Activated CD4-positive, alpha-beta memory T cell treated with anti-CD3 and anti-CD28 coated beads, Interleukin-2, amount 10 ng/mL, durations not matched to agents 7 days and 5 days (primary cell): ENCODE measurements around the gene CDH20. TPM values are rescaled to one million over a fixed set of nuclear protein-coding genes. Genes with fewer than 3 reads are reported as not detected.

Source experiments
- CTCF ChIA-PET: fragments of 350-600 bp; sonication (Branson Sonifier 250); formaldehyde crosslinking; loops from one replicate; lab custom pipeline; 2021; ENCODE audit warnings: antibody characterized with exemption, inconsistent platforms; lab: Charles Lee
- POLR2A ChIA-PET: fragments of 350-600 bp; sonication (Branson Sonifier 250); formaldehyde crosslinking; loops from one replicate; lab custom pipeline; 2021; ENCODE audit warnings: antibody characterized with exemption; lab: Charles Lee
- DNase-seq: peaks from one replicate; pipeline ENCODE4 v3.0.0-alpha.2; 2020
- H3K27ac Mint-ChIP-seq: one replicate; pipeline ENCODE4 v1.8.0; 2021; ENCODE audit warnings: mild to moderate bottlenecking, mixed read lengths
- H3K27me3 Mint-ChIP-seq: one replicate; pipeline ENCODE4 v1.8.0; 2021; ENCODE audit warnings: mixed read lengths
- H3K36me3 Mint-ChIP-seq: one replicate; pipeline ENCODE4 v1.8.0; 2021; ENCODE audit warnings: low read depth, mixed read lengths
- H3K4me1 Mint-ChIP-seq: one replicate; pipeline ENCODE4 v1.8.0; 2021; ENCODE audit warnings: mixed read lengths
- H3K4me3 Mint-ChIP-seq: one replicate; pipeline ENCODE4 v1.8.0; 2021; ENCODE audit warnings: mild to moderate bottlenecking, mixed read lengths
- H3K9me3 Mint-ChIP-seq: one replicate; pipeline ENCODE4 v1.8.0; 2021; ENCODE audit warnings: mixed read lengths
- total RNA-seq, 2 experiments: library from RNA; stranded (reverse); gene quantifications; one replicate each; pipeline ENCODE4 v1.2.3, GENCODE V29; 2021

CDH20 gene
- total RNA-seq, result not detected

DNA sequence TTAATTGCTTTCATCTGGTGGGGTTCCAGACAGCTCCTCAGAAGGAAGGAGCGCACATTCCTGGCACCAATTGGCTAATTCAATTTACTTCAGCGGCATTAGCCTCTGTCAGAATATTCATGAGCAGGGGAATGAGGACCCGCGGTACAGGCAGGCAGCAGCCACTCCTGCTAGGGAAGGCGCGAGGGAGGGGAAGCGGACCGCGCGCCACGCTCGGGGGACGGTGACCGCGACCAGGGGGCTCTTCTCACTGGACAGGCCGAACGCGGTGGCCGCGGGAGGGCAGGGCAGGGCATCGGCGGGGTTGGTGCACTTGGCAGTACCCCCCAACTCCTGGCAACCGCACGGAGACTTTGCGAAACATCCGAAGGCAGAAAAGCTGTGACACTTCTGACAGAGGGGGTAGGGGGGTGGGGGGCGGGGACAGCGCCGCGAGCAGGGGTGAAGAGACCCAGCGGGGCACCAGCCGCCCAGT lies at the start of gene CDH20:
TSS of gene CDH20 (plus strand) at position 160 of the 475 bp plus-strand sequence.
- no peak within 1 kb of the TSS for H3K4me3 Mint-ChIP-seq
- ChIA-PET POLR2A (no interaction called here), CTCF (no interaction called here)
- peaks cover 22% of the 10 kb centered on the region for H3K27me3 Mint-ChIP-seq
- no peaks in the 10 kb centered on the region for H3K36me3 Mint-ChIP-seq
- H3K27ac Mint-ChIP-seq, result no peak within 1 kb of the TSS
- no peaks in the 10 kb centered on the region for H3K4me1 Mint-ChIP-seq
- H3K9me3 Mint-ChIP-seq, result no peaks in the 10 kb centered on the region
- DNase-seq, result no peak

DNA sequence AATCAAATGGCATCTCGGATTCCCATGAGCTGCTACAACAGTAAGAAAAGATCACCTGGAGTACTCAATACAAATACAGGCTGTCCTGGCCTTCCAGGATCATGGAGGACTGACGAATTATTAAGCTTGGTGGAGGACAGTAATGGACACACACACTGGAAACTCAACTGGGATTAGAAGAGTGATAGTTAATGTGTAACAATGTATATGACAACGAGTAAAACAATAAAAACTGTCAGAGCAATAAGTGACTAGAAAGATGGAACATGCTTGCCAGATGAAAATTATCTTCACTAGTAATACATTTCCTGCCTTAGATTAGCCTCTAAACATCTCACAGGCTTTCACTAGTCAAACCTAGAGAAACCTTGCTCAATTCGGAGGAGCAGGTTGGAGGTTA lies 49.2 kb upstream of the CDH20 start:
- Mint-ChIP-seq H3K27ac (no peak overlapping the region), H3K9me3 (no peaks in the 10 kb centered on the region), H3K27me3 (no peaks in the 10 kb centered on the region), H3K4me3 (no peak overlapping the region), H3K36me3 (no peaks in the 10 kb centered on the region), H3K4me1 (no peaks in the 10 kb centered on the region)
- CTCF ChIA-PET, result no interaction called here
- DNase-seq, result no peak
- POLR2A ChIA-PET, result no interaction called here

DNA sequence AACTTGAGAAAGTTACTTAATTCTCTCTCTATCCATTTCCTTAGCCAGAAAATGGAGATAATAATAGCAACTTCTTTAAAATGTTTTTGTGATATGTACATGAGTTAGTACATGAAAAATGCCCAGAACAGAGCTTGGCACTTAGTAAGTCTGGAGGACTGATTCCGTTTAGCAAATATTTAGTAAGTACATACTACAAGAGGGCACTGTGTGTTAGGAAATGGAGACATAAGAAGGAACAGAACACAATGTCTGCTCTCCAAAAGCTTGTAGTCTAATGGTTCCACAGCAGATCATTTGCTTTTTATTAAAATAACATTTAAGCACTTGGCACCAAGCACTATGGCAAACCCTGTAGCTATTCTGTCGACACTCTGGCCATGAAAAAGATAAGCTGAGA lies 47.5 kb upstream of the CDH20 start:
- ChIA-PET POLR2A (no interaction called here), CTCF (no interaction called here)
- H3K27me3 Mint-ChIP-seq, result no peaks in the 10 kb centered on the region
- no peak for DNase-seq
- H3K4me1 Mint-ChIP-seq, result no peaks in the 10 kb centered on the region
- H3K9me3 Mint-ChIP-seq, result no peaks in the 10 kb centered on the region
- no peak overlapping the region for H3K4me3 Mint-ChIP-seq
- H3K27ac Mint-ChIP-seq, result no peak overlapping the region
- H3K36me3 Mint-ChIP-seq, result no peaks in the 10 kb centered on the region

DNA sequence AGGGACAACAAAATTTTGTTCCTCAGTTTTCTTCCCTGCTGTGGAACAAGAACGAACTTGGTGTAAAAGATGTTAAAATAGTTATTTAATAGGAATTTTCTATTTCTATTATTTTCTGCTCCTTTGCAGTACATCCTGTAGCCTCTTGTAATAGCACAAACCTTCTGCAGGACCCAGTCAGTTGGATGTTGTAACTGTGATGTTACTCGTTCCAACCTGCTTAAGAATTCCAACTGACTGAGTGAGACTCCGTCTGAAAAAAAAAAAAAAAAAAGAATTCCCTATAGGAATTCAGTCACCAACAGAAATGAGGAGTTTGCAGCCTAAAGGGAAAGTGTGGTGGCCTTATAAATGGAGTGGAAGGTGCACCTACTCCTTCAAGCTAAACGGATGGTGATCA lies 46.4 kb upstream of the CDH20 start:
- POLR2A ChIA-PET, result no interaction called here

DNA sequence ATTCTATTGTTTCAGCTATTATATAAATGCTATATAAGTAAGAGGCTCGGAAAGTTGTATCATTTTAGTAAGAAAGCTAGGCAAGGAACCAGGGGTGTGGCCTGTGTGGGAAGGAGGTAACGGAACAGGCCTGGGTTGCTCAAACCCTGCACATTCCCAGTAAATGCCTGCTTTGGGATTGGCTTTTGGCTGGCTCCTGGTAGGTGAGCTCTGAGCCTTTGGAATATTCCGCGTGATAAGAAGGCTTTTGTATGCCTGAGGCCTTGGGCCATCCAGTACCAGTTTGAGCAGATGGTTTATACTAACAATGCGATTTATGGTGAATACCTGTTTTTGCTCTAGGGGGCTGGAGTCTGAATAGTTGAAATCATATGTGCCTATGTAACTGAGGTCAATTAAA lies 42.6 kb upstream of the CDH20 start:
- H3K36me3 Mint-ChIP-seq, result no peaks in the 10 kb centered on the region
- CTCF ChIA-PET, result no interaction called here

More for the DNA sequence above, 46.4 kb upstream of the CDH20 start:
- H3K4me3 Mint-ChIP-seq, result no peak overlapping the region
- CTCF ChIA-PET, result no interaction called here
- no peak overlapping the region for H3K27ac Mint-ChIP-seq
- no peaks in the 10 kb centered on the region for H3K36me3 Mint-ChIP-seq
- no peak for DNase-seq
- H3K9me3 Mint-ChIP-seq, result no peaks in the 10 kb centered on the region
- no peaks in the 10 kb centered on the region for H3K4me1 Mint-ChIP-seq
- no peaks in the 10 kb centered on the region for H3K27me3 Mint-ChIP-seq

DNA sequence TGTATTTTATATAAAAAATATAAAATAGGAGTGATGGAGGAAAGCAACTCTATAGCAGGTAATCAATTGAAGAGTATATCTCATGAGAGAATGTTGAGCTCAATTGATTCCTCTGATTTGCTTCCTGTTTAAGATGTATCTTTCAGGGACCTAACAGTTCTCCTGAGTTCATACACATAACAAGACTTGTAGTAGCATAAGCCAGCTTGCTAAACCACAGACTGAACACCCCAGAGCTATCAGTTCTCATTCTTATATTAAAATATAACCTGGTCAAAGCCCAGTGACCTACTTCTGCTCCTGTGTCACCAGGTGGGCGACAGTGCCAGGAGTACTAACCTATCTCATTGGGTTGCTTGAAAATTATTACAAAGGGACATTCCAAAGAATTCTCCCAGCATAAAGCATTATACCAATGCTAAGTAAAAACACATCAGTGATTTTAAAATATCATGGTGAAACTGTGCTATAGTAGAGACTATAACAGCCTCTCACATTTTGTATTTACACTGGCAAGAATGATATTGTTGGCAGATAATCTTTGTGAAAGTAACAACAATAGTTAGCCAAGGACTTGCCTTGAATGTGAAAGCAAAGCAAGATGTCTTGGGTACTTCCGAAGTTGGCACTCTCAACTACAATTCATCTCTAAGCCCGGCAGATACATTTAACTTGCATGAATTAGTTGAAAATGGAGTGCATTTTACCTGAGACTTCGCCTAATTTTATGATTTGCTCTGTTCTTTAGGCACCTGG lies 40.8 kb upstream of the CDH20 start:
- no peak overlapping the region for H3K4me3 Mint-ChIP-seq
- ChIA-PET CTCF (no interaction called here), POLR2A (no interaction called here)
- no peak for DNase-seq
- H3K4me1 Mint-ChIP-seq, result no peaks in the 10 kb centered on the region
- no peak overlapping the region for H3K27ac Mint-ChIP-seq
- H3K9me3 Mint-ChIP-seq, result no peaks in the 10 kb centered on the region
- no peaks in the 10 kb centered on the region for H3K36me3 Mint-ChIP-seq
- no peaks in the 10 kb centered on the region for H3K27me3 Mint-ChIP-seq

More for the DNA sequence above, 42.6 kb upstream of the CDH20 start:
- H3K9me3 Mint-ChIP-seq, result no peaks in the 10 kb centered on the region
- no peak for DNase-seq
- no peaks in the 10 kb centered on the region for H3K4me1 Mint-ChIP-seq
- no peak overlapping the region for H3K27ac Mint-ChIP-seq
- H3K4me3 Mint-ChIP-seq, result no peak overlapping the region
- POLR2A ChIA-PET, result no interaction called here
- no peaks in the 10 kb centered on the region for H3K27me3 Mint-ChIP-seq

DNA sequence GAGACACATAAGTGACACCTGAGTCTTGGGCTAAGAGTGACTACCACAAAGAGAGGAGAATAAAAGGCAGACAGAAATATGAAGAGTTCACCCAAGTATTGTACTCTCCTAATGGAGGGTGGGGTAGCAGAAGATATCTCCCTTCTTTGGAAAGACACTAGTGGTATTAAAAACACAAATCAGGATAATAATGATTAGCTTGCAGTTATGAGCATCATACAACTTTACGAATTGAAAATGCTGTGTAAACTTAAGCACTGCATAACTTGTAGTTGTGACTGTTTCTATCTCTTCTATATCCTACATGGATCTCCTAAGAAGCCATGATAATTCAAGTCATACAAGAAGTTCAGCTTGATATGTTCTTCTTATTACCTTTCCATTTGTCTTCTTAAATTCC lies 38.1 kb upstream of the CDH20 start:
- H3K4me3 Mint-ChIP-seq, result no peak overlapping the region
- no peak for DNase-seq
- H3K27ac Mint-ChIP-seq, result no peak overlapping the region
- H3K36me3 Mint-ChIP-seq, result no peaks in the 10 kb centered on the region
- POLR2A ChIA-PET, result no interaction called here
- CTCF ChIA-PET, result no interaction called here
- no peaks in the 10 kb centered on the region for H3K4me1 Mint-ChIP-seq
- H3K9me3 Mint-ChIP-seq, result no peaks in the 10 kb centered on the region
- no peaks in the 10 kb centered on the region for H3K27me3 Mint-ChIP-seq

DNA sequence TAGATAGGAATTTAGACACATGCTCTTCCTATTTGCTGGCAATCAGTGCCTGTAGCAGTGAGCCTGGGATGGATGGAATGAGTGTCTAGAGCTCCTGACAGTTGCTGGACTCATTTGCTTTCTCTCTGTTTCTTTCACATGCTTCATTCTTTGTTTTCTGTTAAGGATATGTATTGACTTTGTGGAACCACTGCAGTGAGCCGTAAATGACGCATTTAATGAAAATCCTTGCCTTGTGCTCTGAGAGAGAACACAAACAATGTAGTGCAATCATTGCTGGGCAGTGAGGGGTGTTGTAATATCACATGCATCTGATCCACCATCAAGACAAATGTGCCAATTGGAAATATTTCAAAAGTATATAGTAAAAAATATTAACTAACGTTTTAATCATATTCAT lies 25.2 kb upstream of the CDH20 start:
- ChIA-PET CTCF (no interaction called here), POLR2A (no interaction called here)
- peaks cover 3% of the 10 kb centered on the region for H3K9me3 Mint-ChIP-seq
- H3K4me3 Mint-ChIP-seq, result no peak overlapping the region
- no peaks in the 10 kb centered on the region for H3K36me3 Mint-ChIP-seq
- H3K4me1 Mint-ChIP-seq, result no peaks in the 10 kb centered on the region
- no peak for DNase-seq
- no peaks in the 10 kb centered on the region for H3K27me3 Mint-ChIP-seq
- H3K27ac Mint-ChIP-seq, result no peak overlapping the region

DNA sequence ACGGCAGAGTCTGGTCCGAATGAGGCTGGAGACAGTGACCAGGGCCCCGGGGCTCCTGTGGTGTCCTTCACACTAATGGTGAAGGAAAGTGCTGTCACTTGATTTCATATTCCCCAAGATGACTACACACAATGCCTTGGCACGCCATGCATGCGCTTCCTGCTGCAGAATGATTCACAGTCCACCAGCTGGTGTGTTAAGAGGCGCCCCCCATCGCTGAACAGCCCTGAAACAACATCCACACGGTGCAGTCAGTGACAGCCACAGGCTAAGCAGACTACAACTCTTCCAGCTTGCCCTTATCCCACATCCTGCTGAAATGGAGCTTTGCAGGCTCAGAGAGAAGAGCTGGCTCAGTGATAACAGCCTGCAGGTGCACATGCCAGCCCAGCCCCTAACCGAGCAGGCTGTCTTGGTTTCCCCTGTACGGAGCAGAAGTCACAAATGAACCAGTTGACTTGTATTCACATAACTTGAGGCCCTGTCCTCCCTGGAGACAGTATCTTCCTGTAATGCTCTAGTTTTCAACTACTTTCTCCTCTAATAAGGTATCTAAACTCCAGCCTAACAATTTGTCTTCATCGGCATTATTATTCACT lies 24.3 kb upstream of the CDH20 start:
- Mint-ChIP-seq H3K4me1 (no peaks in the 10 kb centered on the region), H3K27me3 (no peaks in the 10 kb centered on the region), H3K4me3 (no peak overlapping the region), H3K27ac (no peak overlapping the region), H3K9me3 (peaks cover 3% of the 10 kb centered on the region), H3K36me3 (no peaks in the 10 kb centered on the region)
- no peak for DNase-seq
- POLR2A ChIA-PET, result no interaction called here
- CTCF ChIA-PET, result no interaction called here

DNA sequence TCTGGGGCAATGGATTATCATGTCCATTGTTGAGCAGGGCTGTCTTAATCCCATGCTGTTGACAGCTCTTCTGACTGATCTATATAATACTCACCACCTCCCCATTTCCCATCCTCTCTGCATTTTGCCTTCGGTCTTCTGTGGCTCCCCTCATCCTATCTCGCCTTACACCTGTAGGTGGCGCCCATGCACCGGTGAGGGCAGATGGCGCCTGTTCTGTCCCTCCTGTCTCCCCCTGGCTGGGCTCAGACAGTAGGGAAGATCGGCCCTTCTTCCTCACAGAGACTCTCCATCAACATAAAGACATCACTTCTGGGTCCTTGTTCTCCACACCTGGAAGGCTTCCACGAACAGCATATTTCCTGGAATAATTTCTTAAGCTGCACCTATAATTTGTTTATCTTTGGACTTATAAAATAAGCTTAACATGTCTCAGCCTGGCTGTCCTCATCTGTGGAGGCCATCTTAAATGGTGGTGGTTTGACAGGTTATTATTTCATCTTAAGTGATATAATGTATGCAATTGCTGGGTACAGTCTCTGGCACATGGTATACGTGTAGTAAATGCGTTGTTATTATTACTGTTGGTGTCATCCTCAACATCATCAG lies 10.9 kb upstream of the CDH20 start:
- H3K4me1 Mint-ChIP-seq, result no peaks in the 10 kb centered on the region
- ChIA-PET CTCF (interaction anchor here (0.7 to 1.4 kb wide), 6 partner anchors 9 to 794 kb away, joined by 3 to 9 read pairs (median 4); no protein-coding TSS in a partner anchor), POLR2A (no interaction called here)
- peak; percentile 29 for DNase-seq
- no peaks in the 10 kb centered on the region for H3K9me3 Mint-ChIP-seq
- H3K36me3 Mint-ChIP-seq, result no peaks in the 10 kb centered on the region
- H3K27ac Mint-ChIP-seq, result no peak overlapping the region
- H3K4me3 Mint-ChIP-seq, result no peak overlapping the region
- H3K27me3 Mint-ChIP-seq, result no peaks in the 10 kb centered on the region

DNA sequence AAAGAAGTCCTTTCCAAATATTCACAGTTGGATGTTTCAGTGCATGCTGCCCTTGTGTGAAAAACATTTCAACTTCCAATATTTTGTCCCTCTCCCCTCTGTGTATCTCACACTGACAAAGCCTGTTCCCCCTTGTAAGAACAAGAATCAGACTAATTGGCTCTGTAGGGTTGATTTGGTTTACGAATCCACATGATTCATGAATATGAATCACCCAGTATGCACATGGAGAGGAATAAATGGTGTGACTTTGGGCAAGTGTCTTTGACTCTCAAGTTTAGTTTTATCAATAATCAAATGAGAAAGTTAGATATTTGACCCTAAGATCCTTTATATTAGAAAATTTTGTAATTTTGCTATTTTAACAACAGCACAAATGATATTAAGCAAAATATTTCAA lies 9.3 kb upstream of the CDH20 start:
- no peak overlapping the region for H3K4me3 Mint-ChIP-seq

DNA sequence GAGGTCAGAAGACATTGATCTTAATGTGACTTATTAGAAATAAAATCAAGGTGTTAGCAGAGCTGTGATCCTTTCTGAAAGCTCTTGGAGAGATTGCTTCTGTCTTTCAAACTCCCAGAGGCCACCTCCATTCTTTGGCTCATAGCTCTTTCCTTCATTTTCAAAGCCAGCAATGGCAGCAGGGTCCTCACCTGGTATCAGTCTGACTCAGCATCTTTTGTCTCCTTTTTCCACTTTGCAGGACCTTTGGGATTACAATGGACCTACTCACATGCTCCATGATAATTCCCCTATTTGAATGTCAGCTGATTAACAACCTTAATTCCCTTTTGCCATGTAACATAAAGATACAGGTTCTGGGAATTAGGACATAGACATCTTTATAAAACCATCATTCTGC lies 6.8 kb upstream of the CDH20 start:
- Mint-ChIP-seq H3K9me3 (no peaks in the 10 kb centered on the region), H3K4me1 (no peaks in the 10 kb centered on the region), H3K27ac (no peak overlapping the region), H3K27me3 (no peaks in the 10 kb centered on the region), H3K4me3 (no peak overlapping the region), H3K36me3 (no peaks in the 10 kb centered on the region)
- no peak for DNase-seq
- ChIA-PET CTCF (no interaction called here), POLR2A (no interaction called here)

More for the DNA sequence above, 9.3 kb upstream of the CDH20 start:
- Mint-ChIP-seq H3K4me1 (no peaks in the 10 kb centered on the region), H3K27ac (no peak overlapping the region), H3K9me3 (no peaks in the 10 kb centered on the region), H3K27me3 (no peaks in the 10 kb centered on the region), H3K36me3 (no peaks in the 10 kb centered on the region)
- DNase-seq, result no peak
- ChIA-PET POLR2A (no interaction called here), CTCF (no interaction called here)

DNA sequence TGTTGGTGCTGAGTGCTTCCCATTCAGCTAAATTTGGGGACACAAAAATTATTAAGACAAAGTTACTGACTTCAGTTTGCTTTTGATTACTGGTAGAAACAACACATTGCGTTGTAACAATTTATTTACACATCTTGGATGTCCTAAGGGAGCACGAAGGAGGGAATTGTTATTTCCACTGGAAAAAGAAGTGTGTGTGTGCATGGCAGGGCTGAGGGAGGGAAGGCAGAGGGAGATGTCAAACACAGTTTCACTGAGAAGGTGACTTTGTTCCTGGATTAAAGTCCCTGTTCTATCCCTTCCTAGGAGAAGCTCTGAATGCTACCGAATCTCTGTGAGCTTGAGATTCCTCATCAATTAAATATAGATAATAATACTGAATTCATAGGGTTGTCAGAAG lies 3.8 kb upstream of the CDH20 start:
- Mint-ChIP-seq H3K9me3 (no peaks in the 10 kb centered on the region), H3K4me1 (no peaks in the 10 kb centered on the region), H3K4me3 (no peak overlapping the region), H3K36me3 (no peaks in the 10 kb centered on the region), H3K27ac (no peak overlapping the region), H3K27me3 (peaks cover 12% of the 10 kb centered on the region)
- ChIA-PET POLR2A (no interaction called here), CTCF (no interaction called here)
- no peak for DNase-seq
